ENCODE measurements around the gene COMMD1. TPM values are rescaled to one million over a fixed set of nuclear protein-coding genes. Genes with fewer than 3 reads are reported as not detected.
"Not testable (repeated sequence)": the region's sequence is repeated elsewhere in the genome, so short reads cannot be mapped to it uniquely, and the experiment has no call there.

Gene COMMD1
- total RNA-seq (54.2 TPM), polyA plus RNA-seq (ENCODE audit: insufficient read depth in 1 of 8, insufficient read length in 8 of 8, low replicate concordance in 1 of 8) (10 to 100 TPM; 48.6 to 76.8 (median 63.2) TPM)
- long read RNA-seq, donor 1, transcript COMMD1-201 (3 exons, 911 nt): major isoform, 10 of 10 reads
- long read RNA-seq, donor 1, partial matches to known transcripts: 0 of 10 reads
- long read RNA-seq, donor 1, other reads (novel, unspliced or antisense): 0 of 10 reads
- long read RNA-seq, donor 2, partial matches to known transcripts: 0 of 4 reads
- long read RNA-seq, donor 2, other reads (novel, unspliced or antisense): 0 of 4 reads
- long read RNA-seq, donor 3, transcript COMMD1-201 (3 exons, 911 nt): major isoform, 29 of 30 reads
- long read RNA-seq, donor 3, partial matches to known transcripts: 0 of 30 reads
- long read RNA-seq, donor 3, other reads (novel, unspliced or antisense): 0 of 30 reads
- long read RNA-seq, donor 4, transcript COMMD1-201 (3 exons, 911 nt): major isoform, 19 of 25 reads
- long read RNA-seq, donor 4, partial matches to known transcripts: 5 of 25 reads
- long read RNA-seq, donor 4, other reads (novel, unspliced or antisense): 0 of 25 reads
- long read RNA-seq, donor 5, transcript COMMD1-201 (3 exons, 911 nt): major isoform, 64 of 65 reads
- long read RNA-seq, donor 5, partial matches to known transcripts: 0 of 65 reads
- long read RNA-seq, donor 5, other reads (novel, unspliced or antisense): 0 of 65 reads
- long read RNA-seq, donor 6, transcript COMMD1-201 (3 exons, 911 nt): major isoform, 52 of 52 reads
- long read RNA-seq, donor 6, partial matches to known transcripts: 0 of 52 reads
- long read RNA-seq, donor 6, other reads (novel, unspliced or antisense): 0 of 52 reads
- long read RNA-seq, donor 7, transcript COMMD1-201 (3 exons, 911 nt): major isoform, 40 of 42 reads
- long read RNA-seq, donor 7, partial matches to known transcripts: 0 of 42 reads
- long read RNA-seq, donor 7, other reads (novel, unspliced or antisense): 0 of 42 reads
- long read RNA-seq, donor 8, transcript COMMD1-201 (3 exons, 911 nt): major isoform, 29 of 30 reads
- long read RNA-seq, donor 8, partial matches to known transcripts: 0 of 30 reads
- long read RNA-seq, donor 8, other reads (novel, unspliced or antisense): 0 of 30 reads
- long read RNA-seq, donor 9, transcript COMMD1-201 (3 exons, 911 nt): major isoform, 19 of 20 reads
- long read RNA-seq, donor 9, partial matches to known transcripts: 0 of 20 reads
- long read RNA-seq, donor 9, other reads (novel, unspliced or antisense): 0 of 20 reads
- long read RNA-seq, donor 10, transcript COMMD1-201 (3 exons, 911 nt): major isoform, 38 of 38 reads
- long read RNA-seq, donor 10, partial matches to known transcripts: 0 of 38 reads
- long read RNA-seq, donor 10, other reads (novel, unspliced or antisense): 0 of 38 reads
- long read RNA-seq, donor 11, transcript COMMD1-201 (3 exons, 911 nt): major isoform, 27 of 28 reads
- long read RNA-seq, donor 11, partial matches to known transcripts: 0 of 28 reads
- long read RNA-seq, donor 11, other reads (novel, unspliced or antisense): 0 of 28 reads

DNA sequence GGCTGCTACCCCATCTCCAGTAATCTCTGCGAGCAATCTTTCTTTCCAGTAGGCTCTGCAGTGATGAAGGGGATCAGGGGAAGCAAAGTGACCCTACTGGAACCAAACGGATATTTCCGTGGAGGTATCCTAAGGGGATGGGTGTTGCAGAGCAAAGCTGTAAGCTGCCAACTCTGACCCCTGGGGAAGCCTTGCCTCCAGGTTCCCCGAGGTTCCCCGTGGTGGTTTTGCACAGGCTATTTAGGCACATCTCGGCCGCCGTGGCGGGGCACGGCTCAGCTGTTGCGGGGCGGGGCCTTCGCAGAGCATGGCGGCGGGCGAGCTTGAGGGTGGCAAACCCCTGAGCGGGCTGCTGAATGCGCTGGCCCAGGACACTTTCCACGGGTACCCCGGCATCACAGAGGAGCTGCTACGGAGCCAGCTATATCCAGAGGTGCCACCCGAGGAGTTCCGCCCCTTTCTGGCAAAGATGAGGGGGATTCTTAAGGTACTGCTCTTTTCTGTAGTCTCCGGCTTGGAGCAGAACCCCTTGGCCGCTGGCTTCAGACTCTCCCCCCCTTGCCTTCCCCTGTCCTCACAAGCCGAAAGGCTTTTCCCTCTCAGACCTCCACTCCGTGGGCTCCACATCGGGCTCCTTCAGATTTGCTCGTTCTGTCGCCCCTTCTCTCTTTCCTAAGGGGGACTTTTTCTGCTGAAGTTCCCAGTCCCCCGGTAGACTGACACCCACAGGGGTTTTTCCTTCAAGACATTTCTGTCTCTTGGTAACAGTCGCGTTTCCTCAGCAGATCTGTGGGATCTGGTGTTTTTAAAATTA is at the start of gene COMMD1:
Gene COMMD1 (plus strand): TSS at position 303 of the 814 bp plus-strand sequence. CDS start 5 bp downstream, at position 308.
- Histone ChIP-seq H3K4me1 (ENCODE audit: control insufficient read depth, insufficient read depth, low read length) (no peaks in the 10 kb centered on the region), H3K9me3 (replicated peaks; ENCODE audit: control insufficient read depth, low read depth, low read length) (no peaks in the 10 kb centered on the region), H3K27me3 (ENCODE audit: control insufficient read depth, insufficient read depth, low read length) (no peaks in the 10 kb centered on the region), H3K27ac (ENCODE audit: low read length) (peak within 1 kb of the TSS; percentile 80), H3K36me3 (ENCODE audit: control insufficient read depth, insufficient read depth, low read length) (no peaks in the 10 kb centered on the region), H3K4me3 (ENCODE audit: low read length) (peak within 1 kb of the TSS; percentile 80)
- under 1% methylated on average over 25 of the region's 33 CpGs for WGBS (ENCODE audit: insufficient coverage)
- DNase-seq: peak; percentile 87

DNA sequence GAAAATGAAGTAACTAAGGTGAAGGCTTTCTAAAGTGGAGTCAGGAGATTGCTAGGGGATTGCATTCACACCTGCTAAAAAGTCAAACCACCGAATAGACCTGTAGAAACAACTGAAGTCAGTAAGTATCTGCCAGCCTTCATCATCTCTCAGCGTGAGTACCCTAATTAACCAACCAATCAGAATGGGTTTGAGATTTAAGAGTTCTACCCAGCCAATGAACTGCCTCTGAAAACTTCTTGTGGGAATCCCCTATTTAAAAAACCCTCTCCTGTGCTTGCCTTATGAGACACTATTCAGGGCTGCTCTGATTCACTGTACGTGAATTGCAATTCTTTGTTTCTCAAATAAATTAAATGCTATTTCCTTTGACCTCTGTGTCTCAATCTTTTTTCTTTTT is 48.2 kb upstream of the COMMD1 start:
- 100% methylated on average over 1 of the region's 3 CpGs for WGBS (ENCODE audit: insufficient coverage)
- Histone ChIP-seq H3K27me3 (ENCODE audit: control insufficient read depth, insufficient read depth, low read length) (no peaks in the 10 kb centered on the region), H3K4me1 (ENCODE audit: control insufficient read depth, insufficient read depth, low read length) (peaks cover 8% of the 10 kb centered on the region), H3K27ac (ENCODE audit: low read length) (no peak overlapping the region), H3K4me3 (ENCODE audit: low read length) (no peak overlapping the region), H3K36me3 (ENCODE audit: control insufficient read depth, insufficient read depth, low read length) (peaks cover 2% of the 10 kb centered on the region), H3K9me3 (replicated peaks; ENCODE audit: control insufficient read depth, low read depth, low read length) (peaks cover 4% of the 10 kb centered on the region)
- DNase-seq: no peak

DNA sequence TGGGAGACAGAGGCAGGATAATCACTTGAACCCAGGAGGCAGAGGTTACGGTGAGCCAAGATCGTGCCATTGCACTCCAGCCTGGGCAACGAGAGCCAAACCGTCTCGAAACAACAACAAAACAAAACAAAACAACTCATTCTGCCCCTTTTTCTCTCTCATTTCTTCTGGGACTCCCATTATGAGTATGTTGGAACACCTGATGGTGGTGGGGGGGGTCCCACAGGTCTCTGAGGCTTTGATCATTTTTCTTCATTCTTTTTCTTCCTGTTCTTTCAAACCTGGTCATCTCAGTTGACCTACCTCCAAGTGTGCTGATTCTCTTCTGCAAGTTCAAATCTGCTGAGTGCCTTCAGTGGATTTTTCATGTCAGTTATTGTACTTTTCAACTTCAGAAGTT is 43.4 kb upstream of the COMMD1 start:
- Histone ChIP-seq H3K4me1 (ENCODE audit: control insufficient read depth, insufficient read depth, low read length) (no peaks in the 10 kb centered on the region), H3K4me3 (ENCODE audit: low read length) (no peak overlapping the region), H3K36me3 (ENCODE audit: control insufficient read depth, insufficient read depth, low read length) (peaks cover 34% of the 10 kb centered on the region), H3K27me3 (ENCODE audit: control insufficient read depth, insufficient read depth, low read length) (no peaks in the 10 kb centered on the region), H3K9me3 (replicated peaks; ENCODE audit: control insufficient read depth, low read depth, low read length) (peaks cover 4% of the 10 kb centered on the region), H3K27ac (ENCODE audit: low read length) (no peak overlapping the region)
- no peak for DNase-seq
- WGBS (ENCODE audit: insufficient coverage): no CpG with 5 or more reads among the region's 5 CpGs

DNA sequence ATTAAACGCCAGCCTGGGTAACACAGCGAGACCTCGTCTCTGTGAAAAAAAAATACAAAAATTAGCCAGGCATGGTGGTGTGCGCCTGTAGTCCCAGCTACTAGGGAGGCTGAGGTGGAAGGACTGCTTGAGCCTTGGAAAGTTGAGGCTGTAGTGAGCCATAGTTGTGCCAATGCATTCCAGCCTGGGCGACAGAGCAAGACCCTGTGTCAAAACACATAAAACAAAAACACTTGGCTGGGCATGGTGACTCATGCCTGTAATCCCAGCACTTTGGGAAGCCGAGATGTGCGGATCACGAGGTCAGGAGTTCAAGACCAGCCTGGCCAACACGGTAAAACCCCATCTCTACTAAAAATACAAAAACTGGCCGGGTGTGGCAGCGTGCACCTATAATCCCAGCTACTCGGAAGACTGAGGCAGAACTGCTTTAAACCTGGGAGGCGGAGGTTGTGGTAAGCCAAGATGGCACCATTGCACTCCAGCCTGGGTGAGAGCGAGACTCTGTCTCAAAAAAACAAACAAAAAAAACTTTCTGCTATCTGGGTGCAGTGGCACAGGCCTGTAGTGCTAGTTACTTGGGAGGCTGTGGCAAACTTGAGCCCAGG is 38.9 kb upstream of the COMMD1 start:
- 95% methylated on average over 13 of the region's 14 CpGs for WGBS (ENCODE audit: insufficient coverage)
- H3K36me3 ChIP-seq (ENCODE audit: control insufficient read depth, insufficient read depth, low read length): peaks cover 63% of the 10 kb centered on the region
- H3K27me3 ChIP-seq (ENCODE audit: control insufficient read depth, insufficient read depth, low read length); DNase-seq; H3K4me1 ChIP-seq (ENCODE audit: control insufficient read depth, insufficient read depth, low read length); H3K27ac ChIP-seq (ENCODE audit: low read length); H3K9me3 ChIP-seq (replicated peaks; ENCODE audit: control insufficient read depth, low read depth, low read length); H3K4me3 ChIP-seq (ENCODE audit: low read length): not testable (repeated sequence)

DNA sequence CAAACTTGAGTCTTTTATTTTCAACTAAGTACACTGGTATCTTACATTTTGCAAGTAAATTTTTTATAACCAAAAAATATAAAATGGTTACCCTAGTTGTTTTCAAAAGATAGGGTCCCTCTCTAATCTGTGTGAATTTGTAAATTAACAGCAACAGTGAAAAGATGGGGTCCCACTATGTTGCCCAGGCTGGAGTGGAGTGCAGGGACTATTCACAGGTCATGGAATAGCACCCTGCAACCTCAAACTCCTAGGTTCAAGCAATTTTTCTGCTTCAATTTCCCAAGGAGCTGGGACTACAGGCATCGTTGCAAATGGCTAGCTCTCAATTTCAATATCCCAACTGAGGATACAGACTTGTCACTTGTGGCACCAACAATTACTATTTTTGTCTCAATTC is 29.1 kb upstream of the COMMD1 start:
- H3K4me1 ChIP-seq (ENCODE audit: control insufficient read depth, insufficient read depth, low read length): no peaks in the 10 kb centered on the region
- no peaks in the 10 kb centered on the region for H3K9me3 ChIP-seq (replicated peaks; ENCODE audit: control insufficient read depth, low read depth, low read length)
- no peaks in the 10 kb centered on the region for H3K27me3 ChIP-seq (ENCODE audit: control insufficient read depth, insufficient read depth, low read length)
- peaks cover 52% of the 10 kb centered on the region for H3K36me3 ChIP-seq (ENCODE audit: control insufficient read depth, insufficient read depth, low read length)
- no peak overlapping the region for H3K27ac ChIP-seq (ENCODE audit: low read length)
- DNase-seq: no peak
- no peak overlapping the region for H3K4me3 ChIP-seq (ENCODE audit: low read length)
- no CpG with 5 or more reads among the region's 1 CpG for WGBS (ENCODE audit: insufficient coverage)

DNA sequence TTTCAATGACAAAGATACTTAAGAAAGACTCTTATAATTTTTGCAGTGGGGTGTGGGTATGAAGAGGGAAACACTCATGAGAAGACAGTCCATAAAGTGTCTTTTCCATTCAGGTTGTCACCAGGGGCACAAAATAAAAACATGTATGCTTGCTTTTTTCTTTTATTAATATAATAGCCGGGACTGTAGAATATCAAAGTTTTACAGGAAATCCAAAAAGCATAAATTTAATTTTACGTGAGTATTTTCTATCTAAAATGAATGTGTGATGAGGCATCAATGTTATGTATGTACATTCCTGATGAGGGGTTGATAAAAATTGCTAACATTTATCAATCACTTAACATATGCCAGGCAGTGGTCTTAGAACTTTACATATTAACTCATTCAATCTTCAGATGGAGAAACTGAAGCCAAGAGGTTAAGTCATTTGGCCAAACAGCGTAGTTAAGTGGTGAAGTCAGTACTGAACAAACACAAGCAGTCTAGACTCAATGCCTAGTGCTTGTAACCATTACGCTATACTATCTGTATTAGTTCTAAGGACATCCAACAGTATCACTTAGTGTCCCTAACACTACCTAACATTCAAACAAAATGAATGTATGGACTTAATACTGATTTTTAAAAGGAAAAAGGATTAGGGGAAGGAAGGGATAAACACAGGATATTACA is 27.8 kb upstream of the COMMD1 start:
- Histone ChIP-seq H3K4me3 (ENCODE audit: low read length) (no peak overlapping the region), H3K9me3 (replicated peaks; ENCODE audit: control insufficient read depth, low read depth, low read length) (no peaks in the 10 kb centered on the region), H3K36me3 (ENCODE audit: control insufficient read depth, insufficient read depth, low read length) (peaks cover 49% of the 10 kb centered on the region), H3K27me3 (ENCODE audit: control insufficient read depth, insufficient read depth, low read length) (no peaks in the 10 kb centered on the region), H3K4me1 (ENCODE audit: control insufficient read depth, insufficient read depth, low read length) (no peaks in the 10 kb centered on the region), H3K27ac (ENCODE audit: low read length) (no peak overlapping the region)
- WGBS (ENCODE audit: insufficient coverage): no CpG with 5 or more reads among the region's 4 CpGs
- DNase-seq: no peak

DNA sequence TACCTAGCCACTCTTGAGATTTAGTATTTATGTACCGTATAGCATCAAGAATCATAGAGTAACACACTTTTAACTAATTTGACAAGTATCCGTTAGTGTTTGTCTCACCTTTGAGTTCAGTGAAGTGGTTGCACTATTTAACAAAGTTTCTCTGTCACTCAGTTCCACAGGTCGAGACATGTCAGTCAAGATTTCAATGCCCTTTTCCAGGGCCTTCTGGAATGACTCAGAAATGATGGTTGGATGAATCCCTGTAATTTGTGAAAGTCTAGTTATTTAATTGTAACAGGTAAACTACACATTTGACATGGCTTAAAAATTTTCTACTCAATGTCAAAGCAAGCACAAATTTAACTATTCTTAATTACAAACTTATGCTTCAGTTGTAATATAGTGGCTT is 26.7 kb upstream of the COMMD1 start:
- Histone ChIP-seq H3K27ac (ENCODE audit: low read length) (no peak overlapping the region), H3K4me1 (ENCODE audit: control insufficient read depth, insufficient read depth, low read length) (no peaks in the 10 kb centered on the region), H3K9me3 (replicated peaks; ENCODE audit: control insufficient read depth, low read depth, low read length) (no peaks in the 10 kb centered on the region), H3K4me3 (ENCODE audit: low read length) (no peak overlapping the region), H3K27me3 (ENCODE audit: control insufficient read depth, insufficient read depth, low read length) (no peaks in the 10 kb centered on the region), H3K36me3 (ENCODE audit: control insufficient read depth, insufficient read depth, low read length) (peaks cover 48% of the 10 kb centered on the region)
- no CpG with 5 or more reads among the region's 3 CpGs for WGBS (ENCODE audit: insufficient coverage)
- no peak for DNase-seq

DNA sequence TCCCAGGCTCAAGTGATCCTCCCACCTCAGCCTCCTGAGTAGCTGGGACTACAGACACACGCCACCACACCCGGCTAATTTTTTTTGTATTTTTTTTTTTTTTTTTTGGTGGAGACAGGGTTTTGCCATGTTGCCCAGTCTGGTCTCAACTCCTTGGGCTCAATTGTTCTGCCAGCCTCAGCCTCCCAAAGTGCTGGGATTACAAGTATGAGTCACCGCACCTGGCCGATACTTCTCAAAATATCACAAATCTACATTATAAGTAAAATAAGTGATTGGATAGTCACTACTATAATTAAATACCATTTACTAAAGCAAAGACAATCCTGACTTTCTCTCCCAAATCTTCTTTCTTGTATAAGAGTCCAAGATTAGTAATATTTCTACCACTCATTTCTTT is 26.1 kb upstream of the COMMD1 start:
- H3K27me3 ChIP-seq (ENCODE audit: control insufficient read depth, insufficient read depth, low read length); DNase-seq; H3K4me1 ChIP-seq (ENCODE audit: control insufficient read depth, insufficient read depth, low read length); H3K27ac ChIP-seq (ENCODE audit: low read length); H3K4me3 ChIP-seq (ENCODE audit: low read length); H3K9me3 ChIP-seq (replicated peaks; ENCODE audit: control insufficient read depth, low read depth, low read length): not testable (repeated sequence)
- no CpG with 5 or more reads among the region's 4 CpGs for WGBS (ENCODE audit: insufficient coverage)
- H3K36me3 ChIP-seq (ENCODE audit: control insufficient read depth, insufficient read depth, low read length): peaks cover 43% of the 10 kb centered on the region

All from muscle of leg (tissue), 16 donors.